GM21381 (cell line): Measurements from ENCODE around the gene RFX3.

Source experiments
- ATAC-seq: cut with Tn5 transposase; IDR thresholded peaks from one replicate; pipeline ENCODE4 v1.9.1; 2021; ENCODE audit warnings: mild to moderate bottlenecking, moderate library complexity; ENCODE audit not compliant: unreplicated experiment

The RFX3 gene

GRCh38 chr9:3240656-3241268 lies 285.0 kb downstream of the RFX3 start:
- ATAC-seq = peak; percentile 91

GRCh38 chr9:3239240-3239639 lies 286.6 kb downstream of the RFX3 start:
- no peak for ATAC-seq

GRCh38 chr9:3238236-3238635 lies 287.6 kb downstream of the RFX3 start:
- no peak for ATAC-seq

GRCh38 chr9:3237121-3237520 lies 288.7 kb downstream of the RFX3 start:
- ATAC-seq = no peak

- no peak for ATAC-seq
Measured at GRCh38 chr9:3235497-3235896, 290.3 kb downstream of the RFX3 start.

- no peak for ATAC-seq
Measured at GRCh38 chr9:3224931-3225330, 300.9 kb downstream of the RFX3 start.

- ATAC-seq = no peak
Measured at GRCh38 chr9:3215658-3216057, 310.1 kb downstream of the RFX3 start.

GRCh38 chr9:3214741-3215140 lies 311.1 kb downstream of the RFX3 start:
- no peak for ATAC-seq

GRCh38 chr9:3205421-3206095 lies 320.2 kb downstream of the RFX3 start:
- no peak for ATAC-seq

GRCh38 chr9:3200331-3200774 lies 325.4 kb downstream of the RFX3 start:
- no peak for ATAC-seq

GRCh38 chr9:3193791-3194190 lies 332.0 kb downstream of the RFX3 start:
- ATAC-seq = no peak

- ATAC-seq = no peak
Measured at GRCh38 chr9:3191715-3192114, 334.1 kb downstream of the RFX3 start.

- no peak for ATAC-seq
Measured at GRCh38 chr9:3189113-3189861, 336.5 kb downstream of the RFX3 start.

GRCh38 chr9:3186751-3187150 lies 339.1 kb downstream of the RFX3 start:
- no peak for ATAC-seq

- ATAC-seq = peak; percentile 70
Measured at GRCh38 chr9:3181049-3181953, 344.5 kb downstream of the RFX3 start.

- ATAC-seq = no peak
Measured at GRCh38 chr9:3180696-3181048, 345.1 kb downstream of the RFX3 start.

GRCh38 chr9:3179711-3180110 lies 346.1 kb downstream of the RFX3 start:
- no peak for ATAC-seq

- ATAC-seq = no peak
Measured at GRCh38 chr9:3177936-3178335, 347.9 kb downstream of the RFX3 start.

- ATAC-seq = no peak
Measured at GRCh38 chr9:3177146-3177761, 348.5 kb downstream of the RFX3 start.

GRCh38 chr9:3173374-3173773 lies 352.4 kb downstream of the RFX3 start:
- ATAC-seq = no peak

- ATAC-seq = no peak
Measured at GRCh38 chr9:3170819-3171218, 355.0 kb downstream of the RFX3 start.
